K562 (cell line): ENCODE measurements around the gene LY6G6F. TPM values are rescaled to one million over a fixed set of nuclear protein-coding genes. Genes with fewer than 3 reads are reported as not detected.

Source experiments
- ATAC-seq: fragments of 200-7000 bp; cut with Tn5 transposase; 3 replicates; pipeline ENCODE4 v1.9.1; 2020; ENCODE audit warnings: moderate library complexity
- BruUV-seq: library from RNA; stranded (reverse); fragments of 400-500 nt; replicated peaks from 2 replicates; lab custom pipeline; 2021; lab: Mats Ljungman, UMichigan
- CTCF ChIA-PET: fragments of 300-600 bp; formaldehyde crosslinking; extraction: SDS; loops from one replicate; lab custom pipeline; 2021; ENCODE audit warnings: low intra/inter-chr PET ratio; lab: Yijun Ruan, JAX
- POLR2A ChIA-PET: fragments of 300-600, 350-650 bp; sonication (Branson Sonifier 250); formaldehyde crosslinking; extraction: SDS; loops from one replicate; lab custom pipeline; 2021; ENCODE audit warnings: antibody characterized with exemption, inconsistent platforms; lab: Yijun Ruan, JAX
- DNase-seq, 4 experiments: peaks; one replicate each; pipeline versions ENCODE4 v3.0.0 to v3.0.0-alpha.2; 2011 to 2018; ENCODE audit warnings: low spot score in 3 of 4, mixed read lengths in 3 of 4; ENCODE audit errors: extremely low read depth in 1 of 4
- FAIRE-seq: peaks from 2 replicates; lab custom pipeline; 2011; peaks lifted over from hg19 to GRCh38; lab: Jason Lieb, UNC
- H2AFZ ChIP-seq: 2 replicates; pipeline ENCODE4 v1.6.0; 2011; ENCODE audit warnings: low read depth, low read length, control low read depth, inconsistent platforms
- H3K27ac ChIP-seq: fragments of 200-600 bp; 3 replicates; pipeline ENCODE4 v1.8.0; 2011; ENCODE audit warnings: low read depth, mild to moderate bottlenecking, control low read depth, inconsistent platforms, low read length, moderate library complexity, mixed read lengths; ENCODE audit errors: extremely low read depth
- H3K27me3 ChIP-seq, 2 experiments: fragments of 300-600 bp in 1 of 2; 2 replicates in 1 of 2; 3 replicates in 1 of 2; pipeline versions ENCODE4 v1.6.0 to v1.8.0; 2011; ENCODE audit warnings: inconsistent platforms in 2 of 2, low read length in 2 of 2, mild to moderate bottlenecking in 1 of 2, mixed read lengths in 1 of 2, moderate library complexity in 1 of 2; ENCODE audit not compliant: control insufficient read depth in 2 of 2, insufficient read depth in 2 of 2
- H3K36me3 ChIP-seq: fragments of 300-600 bp; 3 replicates; pipeline ENCODE4 v1.8.0; 2011; ENCODE audit warnings: mild to moderate bottlenecking, low read length, inconsistent platforms; ENCODE audit not compliant: control insufficient read depth, insufficient read depth
- H3K4me1 ChIP-seq, 2 experiments: fragments of 200-600 bp in 1 of 2; replicated peaks in 1 of 2; 2 replicates in 1 of 2; 3 replicates in 1 of 2; pipeline versions ENCODE4 v1.5.1 to v1.8.0; 2011; ENCODE audit warnings: inconsistent platforms in 2 of 2, low read length in 2 of 2, mild to moderate bottlenecking in 1 of 2, mixed read lengths in 1 of 2, moderate library complexity in 1 of 2; ENCODE audit not compliant: control insufficient read depth in 2 of 2, insufficient read depth in 2 of 2
- H3K4me2 ChIP-seq: 2 replicates; pipeline ENCODE4 v1.6.1; 2011; ENCODE audit warnings: low read length, control low read depth, inconsistent platforms, mixed read lengths; ENCODE audit not compliant: insufficient read depth
- H3K4me3 ChIP-seq: fragments of 200-600 bp; sonication (generic), shearing (Covaris generic); 2 replicates; pipeline ENCODE4 v1.5.1; 2016; ENCODE audit warnings: control low read depth, inconsistent platforms
- H3K79me2 ChIP-seq: fragments of 200-600 bp; 3 replicates; pipeline ENCODE4 v1.8.0; 2011; ENCODE audit warnings: low read length, inconsistent platforms; ENCODE audit not compliant: control insufficient read depth, insufficient read depth
- H3K9ac ChIP-seq, 2 experiments: 2 replicates each; pipeline versions ENCODE4 v1.6.0 to v1.6.1; 2011; ENCODE audit warnings: low read depth in 2 of 2, low read length in 2 of 2, control low read depth in 1 of 2, inconsistent platforms in 1 of 2, mild to moderate bottlenecking in 1 of 2, mixed read lengths in 1 of 2; ENCODE audit not compliant: insufficient read depth in 1 of 2
- H3K9me1 ChIP-seq: one replicate; pipeline ENCODE4 v1.6.0; 2011; ENCODE audit warnings: inconsistent platforms, mild to moderate bottlenecking, low read length, moderate library complexity; ENCODE audit not compliant: control insufficient read depth, insufficient read depth
- H3K9me3 ChIP-seq: replicated peaks from 2 replicates; pipeline ENCODE4 v1.5.1; 2011; ENCODE audit warnings: low read depth, low read length, inconsistent platforms; ENCODE audit not compliant: control insufficient read depth, insufficient read depth
- H4K20me1 ChIP-seq: replicated peaks from 2 replicates; pipeline ENCODE4 v1.6.1; 2011; ENCODE audit warnings: low read length, inconsistent platforms, mixed read lengths; ENCODE audit not compliant: control insufficient read depth, insufficient read depth
- EZH2 ChIP-seq: IDR thresholded peaks from 2 replicates; pipeline ENCODE4 v1.6.1; 2012; ENCODE audit warnings: low read depth, mild to moderate bottlenecking, inconsistent platforms, low read length, borderline replicate concordance
- GATAD2A ChIP-seq: fragments of 450-650 bp; IDR thresholded peaks from 2 replicates; pipeline ENCODE4 v1.6.1; 2017
- GTF2F1 ChIP-seq: IDR thresholded peaks from 2 replicates; pipeline ENCODE4 v1.6.1; 2011; ENCODE audit warnings: low read depth, low read length, improper control_type of control experiment
- HNRNPLL ChIP-seq: fragments of 200-400 bp; formaldehyde crosslinking; IDR thresholded peaks from 2 replicates; pipeline ENCODE4 v1.6.1; 2017; ENCODE audit warnings: low read length, low read depth, mild to moderate bottlenecking; ENCODE audit not compliant: poor library complexity, severe bottlenecking
- MTA1 ChIP-seq: fragments of 450-650 bp; IDR thresholded peaks from 2 replicates; pipeline ENCODE4 v1.6.1; 2017; ENCODE audit warnings: borderline replicate concordance
- PHF20 ChIP-seq: fragments of 450-650 bp; IDR thresholded peaks from 2 replicates; pipeline ENCODE4 v1.6.1; 2018; ENCODE audit not compliant: partially characterized antibody
- PHF21A ChIP-seq: fragments of 450-650 bp; IDR thresholded peaks from 2 replicates; pipeline ENCODE4 v1.6.1; 2017; ENCODE audit warnings: low read depth, borderline replicate concordance
- POLR2AphosphoS5 ChIP-seq: IDR thresholded peaks from 2 replicates; pipeline ENCODE4 v1.6.1; 2011; ENCODE audit warnings: mild to moderate bottlenecking, low read depth, low read length, moderate library complexity; ENCODE audit not compliant: control insufficient read depth, insufficient read depth
- PRMT5 ChIP-seq: sonication (generic); formaldehyde crosslinking; IDR thresholded peaks from 2 replicates; pipeline ENCODE4 v1.5.0; 2020; ENCODE audit warnings: missing genetic modification reagents
- RAD51 ChIP-seq: fragments of 450-650 bp; IDR thresholded peaks from 2 replicates; pipeline ENCODE4 v1.7.1; 2016; ENCODE audit warnings: low read depth, mild to moderate bottlenecking, borderline replicate concordance
- ZFX ChIP-seq: sonication (generic); formaldehyde crosslinking; IDR thresholded peaks from 2 replicates; pipeline ENCODE4 v1.8.0; 2022; ENCODE audit warnings: mild to moderate bottlenecking, missing genetic modification reagents, moderate library complexity
- ZNF263 ChIP-seq: sonication (generic); formaldehyde crosslinking; IDR thresholded peaks from 2 replicates; pipeline ENCODE4 v1.8.0; 2022; ENCODE audit warnings: mild to moderate bottlenecking, missing genetic modification reagents, borderline replicate concordance
- ZNF507 ChIP-seq: conservative IDR thresholded peaks from 2 replicates; pipeline ENCODE4 v1.6.1; 2017; ENCODE audit warnings: missing genetic modification characterization, missing compliant biosample characterization
- ZNF512 ChIP-seq: IDR thresholded peaks from 2 replicates; pipeline ENCODE4 v1.6.1; 2016; ENCODE audit warnings: missing genetic modification characterization, missing compliant biosample characterization
- ZNF589 ChIP-seq: fragments of 200-800 bp; sonication (Bioruptor generic); IDR thresholded peaks from 2 replicates; pipeline ENCODE4 v1.6.1; 2016; ENCODE audit warnings: low read depth, missing genetic modification characterization, missing compliant biosample characterization
- WGBS: fragments of 100-300 bp; shearing (Covaris generic); methylation state at CpG from one replicate; pipeline ENCODE4 v1.1.6; 2016; ENCODE audit warnings: low coverage, mixed read lengths; ENCODE audit not compliant: insufficient coverage; ENCODE audit errors: missing lambda C conversion rate; 5-methylcytosine and 5-hydroxymethylcytosine counted together
- in situ Hi-C: fragments of 300-500 bp; cut with MboI; formaldehyde crosslinking; loops from 4 replicates; pipeline ENCODE4 v1.15.0; 2018; ENCODE audit warnings: inconsistent platforms, mixed read lengths
- intact Hi-C: fragments of 100-400 bp; cut with micrococcal nuclease; formaldehyde crosslinking; loops from 2 replicates; pipeline ENCODE4 v1.14.2; 2022
- polyA plus RNA-seq, 8 experiments: library from polyadenylated mRNA; depleted of rRNA in 4 of 8; stranded (reverse) in 5 of 8; unstranded in 3 of 8; fragments of >200 nt; fragmentation: Nextera tagmentation in 2 of 8; fragmentation: Illumina TruSeq in 1 of 8; extraction: Ambion mirVana in 2 of 8; extraction: Trizol in 1 of 8; gene quantifications; 2 replicates each; pipeline versions ENCODE4 v1.2.1 to v1.2.3, GENCODE V29; 2011 to 2014; ENCODE audit warnings: inconsistent platforms in 1 of 8, missing spikeins in 1 of 8
- total RNA-seq, 7 experiments: library from RNA; depleted of rRNA in 6 of 7; stranded (reverse); fragments of >200 nt in 6 of 7; fragmentation: Illumina TruSeq in 2 of 7; extraction: Trizol in 2 of 7; gene quantifications; 2 replicates each; pipeline versions ENCODE4 v1.2.1 to v1.2.3, GENCODE V29; 2011 to 2021; ENCODE audit warnings: low replicate concordance in 1 of 7
- TF ChIP-seq, protein P1 (sequence below): sonication (generic); formaldehyde crosslinking; IDR thresholded peaks from 2 replicates; pipeline ENCODE4 v1.8.1; 2023; ENCODE audit warnings: mild to moderate bottlenecking, missing genetic modification reagents

The LY6G6F gene
- total and polyA plus RNA-seq, 9 of the 15 experiments (the other 6 are each of a cell fraction or from before 2014, with no cell fraction given) = 0.14 to 0.50 (median 0.28) TPM; not detected in 2

DNA sequence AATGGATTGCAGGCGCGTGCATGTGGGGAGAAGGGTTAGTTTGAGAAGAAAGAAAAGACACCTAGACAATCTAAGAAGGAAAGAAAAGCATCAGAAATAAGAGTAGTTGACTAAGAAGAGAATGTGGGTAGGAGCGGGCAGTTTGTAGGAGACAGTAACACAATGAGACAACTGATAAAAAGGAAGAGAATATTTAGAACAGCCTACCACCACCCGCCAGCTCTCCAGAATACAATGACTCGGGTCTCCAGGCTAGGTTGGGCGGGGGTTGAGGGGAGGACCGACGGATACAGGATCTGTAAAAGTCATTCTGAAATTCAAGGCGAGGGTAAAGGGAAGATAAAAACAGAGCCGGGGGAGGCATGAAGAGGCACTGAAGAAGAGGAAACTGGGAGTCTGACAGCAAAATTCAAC, 4.3 kb upstream of the LY6G6F start:
- peaks cover 22 to 34% of the 10 kb centered on the region in 2 experiments for H3K4me1 ChIP-seq
- ChIA-PET CTCF (interaction anchor here (1.2 kb wide), 1 partner anchor 12 kb away, joined by 3 read pairs; no protein-coding TSS in a partner anchor), POLR2A (interaction anchor here (0.5 to 9.7 kb wide), 20 partner anchors 10 to 145 kb away, joined by 3 to 158 read pairs (median 8); partner anchors contain the start of genes C6orf47, CSNK2B, GPANK1 and LY6G6C)
- FAIRE-seq (peak; percentile 15), DNase-seq (peak in 2 of 4 experiments; percentile 79 to 87), ATAC-seq (peak; percentile 61)
- H3K27me3 ChIP-seq = no peaks in the 10 kb centered on the region
- peaks cover 40% of the 10 kb centered on the region for H3K36me3 ChIP-seq
- intact Hi-C loops (loop anchor here (2.0 kb wide), 1 partner anchor 38 kb away; the partner anchor contains the start of gene GPANK1), in situ Hi-C loops (no loop called here)
- peak overlapping the region; percentile 68 for H3K4me3 ChIP-seq
- peak overlapping the region; percentile 93 to 96 for H3K9ac ChIP-seq
- no peaks in the 10 kb centered on the region for H3K9me3 ChIP-seq
- no peaks in the 10 kb centered on the region; the same call in 1 of the 2 replicates for H4K20me1 ChIP-seq
- BruUV-seq = no TSS peak
- H2AFZ ChIP-seq = peak overlapping the region; percentile 91
- H3K79me2 ChIP-seq = peaks cover 53% of the 10 kb centered on the region
- peak overlapping the region; percentile 87 for H3K4me2 ChIP-seq
- H3K9me1 ChIP-seq = peaks cover 5% of the 10 kb centered on the region
- H3K27ac ChIP-seq = peak overlapping the region; percentile 93
- under 1% methylated on average over 10 of the region's 10 CpGs for WGBS
- TF ChIP-seq ZNF589 (CRISPR knock-in tag) (peak; percentile 79; the same call in 1 of the 2 replicates), PHF20 (no peak), PHF21A (no peak), ZNF507 (tag) (no peak), ZNF512 (tag) (peak; percentile 41; the same call in 1 of the 2 replicates), PRMT5 (no peak), GTF2F1 (no peak), POLR2AphosphoS5 (no peak; the same call in 1 of the 2 replicates), EZH2 (no peak), MTA1 (0 out of 2 replicates have a peak, but pooled peaks have one; percentile 19), ZFX (CRISPR knock-in tag) (no peak), RAD51 (0 out of 2 replicates have a peak, but pooled peaks have one; percentile 48), GATAD2A (0 out of 2 replicates have a peak, but pooled peaks have one; percentile 65), HNRNPLL (no peak), ZNF263 (CRISPR knock-in tag) (peak; percentile 78; the same call in 1 of the 2 replicates)
- TF ChIP-seq, protein P1, sequence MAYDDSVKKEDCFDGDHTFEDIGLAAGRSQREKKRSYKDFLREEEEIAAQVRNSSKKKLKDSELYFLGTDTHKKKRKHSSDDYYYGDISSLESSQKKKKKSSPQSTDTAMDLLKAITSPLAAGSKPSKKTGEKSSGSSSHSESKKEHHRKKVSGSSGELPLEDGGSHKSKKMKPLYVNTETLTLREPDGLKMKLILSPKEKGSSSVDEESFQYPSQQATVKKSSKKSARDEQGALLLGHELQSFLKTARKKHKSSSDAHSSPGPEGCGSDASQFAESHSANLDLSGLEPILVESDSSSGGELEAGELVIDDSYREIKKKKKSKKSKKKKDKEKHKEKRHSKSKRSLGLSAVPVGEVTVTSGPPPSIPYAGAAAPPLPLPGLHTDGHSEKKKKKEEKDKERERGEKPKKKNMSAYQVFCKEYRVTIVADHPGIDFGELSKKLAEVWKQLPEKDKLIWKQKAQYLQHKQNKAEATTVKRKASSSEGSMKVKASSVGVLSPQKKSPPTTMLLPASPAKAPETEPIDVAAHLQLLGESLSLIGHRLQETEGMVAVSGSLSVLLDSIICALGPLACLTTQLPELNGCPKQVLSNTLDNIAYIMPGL (CRISPR knock-in tag) = no peak; the same call in 1 of the 2 replicates
